ENCODE measurements around the gene PDCD1. TPM values are rescaled to one million over a fixed set of nuclear protein-coding genes. Genes with fewer than 3 reads are reported as not detected.
A peak's percentile ranks its signal among the peaks of the same experiment; 100 is the strongest.

Gene PDCD1
- total and polyA plus RNA-seq, 9 donors, result 0.13 to 0.57 (median 0.27) TPM; not detected in 2

DNA sequence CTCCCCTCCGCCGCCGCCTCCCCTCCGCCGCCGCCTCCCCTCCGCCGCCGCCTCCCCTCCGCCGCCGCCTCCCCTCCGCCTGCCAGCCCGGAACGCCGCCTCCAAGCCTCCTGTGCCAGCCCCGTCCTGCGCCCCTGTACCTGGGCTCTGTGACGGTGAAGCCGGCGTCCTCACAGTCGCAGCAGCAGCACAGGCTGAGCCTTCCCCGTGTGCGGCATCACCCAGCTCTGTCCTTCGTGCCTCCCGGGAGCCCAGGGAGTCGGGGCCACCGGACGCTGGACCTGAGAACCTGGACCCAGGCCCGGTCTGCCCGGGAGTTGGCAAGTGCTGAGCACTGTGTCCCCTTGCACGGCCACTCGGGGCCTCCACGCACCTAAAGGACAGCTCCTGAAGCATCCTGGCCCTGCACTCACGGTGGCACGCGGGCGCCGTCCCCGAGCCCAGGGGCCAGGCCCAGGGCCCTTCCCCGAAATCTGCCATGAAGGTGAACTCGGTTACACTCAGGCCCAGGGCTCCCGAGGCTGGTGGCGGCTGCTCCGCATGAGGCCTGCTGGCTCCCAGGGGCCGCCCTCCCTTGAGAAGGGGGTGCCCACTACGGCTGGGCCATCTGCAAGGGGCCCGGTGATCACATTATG lies 43.8 kb upstream of the PDCD1 start:
- intact Hi-C loops (cut with DNase I), result no loop called here
- peaks cover 35% of the 10 kb centered on the region for H3K4me1 ChIP-seq (ENCODE audit: insufficient read depth)
- no peaks in the 10 kb centered on the region for H3K27me3 ChIP-seq
- no peak overlapping the region for H3K27ac ChIP-seq
- TF ChIP-seq, protein P1, sequence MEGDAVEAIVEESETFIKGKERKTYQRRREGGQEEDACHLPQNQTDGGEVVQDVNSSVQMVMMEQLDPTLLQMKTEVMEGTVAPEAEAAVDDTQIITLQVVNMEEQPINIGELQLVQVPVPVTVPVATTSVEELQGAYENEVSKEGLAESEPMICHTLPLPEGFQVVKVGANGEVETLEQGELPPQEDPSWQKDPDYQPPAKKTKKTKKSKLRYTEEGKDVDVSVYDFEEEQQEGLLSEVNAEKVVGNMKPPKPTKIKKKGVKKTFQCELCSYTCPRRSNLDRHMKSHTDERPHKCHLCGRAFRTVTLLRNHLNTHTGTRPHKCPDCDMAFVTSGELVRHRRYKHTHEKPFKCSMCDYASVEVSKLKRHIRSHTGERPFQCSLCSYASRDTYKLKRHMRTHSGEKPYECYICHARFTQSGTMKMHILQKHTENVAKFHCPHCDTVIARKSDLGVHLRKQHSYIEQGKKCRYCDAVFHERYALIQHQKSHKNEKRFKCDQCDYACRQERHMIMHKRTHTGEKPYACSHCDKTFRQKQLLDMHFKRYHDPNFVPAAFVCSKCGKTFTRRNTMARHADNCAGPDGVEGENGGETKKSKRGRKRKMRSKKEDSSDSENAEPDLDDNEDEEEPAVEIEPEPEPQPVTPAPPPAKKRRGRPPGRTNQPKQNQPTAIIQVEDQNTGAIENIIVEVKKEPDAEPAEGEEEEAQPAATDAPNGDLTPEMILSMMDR (IDR thresholded peaks at IDR 0.05), result no peak
- DNase-seq, result peak in 2 of 5 donors; percentile 46 to 56
- WGBS, 3 donors, result 55 to 79% (median 64%) methylated on average over 27 to 48 of the region's 48 CpGs
- no peaks in the 10 kb centered on the region for H3K36me3 ChIP-seq
- no peaks in the 10 kb centered on the region for H3K9me3 ChIP-seq
- no peak overlapping the region for H3K4me3 ChIP-seq

DNA sequence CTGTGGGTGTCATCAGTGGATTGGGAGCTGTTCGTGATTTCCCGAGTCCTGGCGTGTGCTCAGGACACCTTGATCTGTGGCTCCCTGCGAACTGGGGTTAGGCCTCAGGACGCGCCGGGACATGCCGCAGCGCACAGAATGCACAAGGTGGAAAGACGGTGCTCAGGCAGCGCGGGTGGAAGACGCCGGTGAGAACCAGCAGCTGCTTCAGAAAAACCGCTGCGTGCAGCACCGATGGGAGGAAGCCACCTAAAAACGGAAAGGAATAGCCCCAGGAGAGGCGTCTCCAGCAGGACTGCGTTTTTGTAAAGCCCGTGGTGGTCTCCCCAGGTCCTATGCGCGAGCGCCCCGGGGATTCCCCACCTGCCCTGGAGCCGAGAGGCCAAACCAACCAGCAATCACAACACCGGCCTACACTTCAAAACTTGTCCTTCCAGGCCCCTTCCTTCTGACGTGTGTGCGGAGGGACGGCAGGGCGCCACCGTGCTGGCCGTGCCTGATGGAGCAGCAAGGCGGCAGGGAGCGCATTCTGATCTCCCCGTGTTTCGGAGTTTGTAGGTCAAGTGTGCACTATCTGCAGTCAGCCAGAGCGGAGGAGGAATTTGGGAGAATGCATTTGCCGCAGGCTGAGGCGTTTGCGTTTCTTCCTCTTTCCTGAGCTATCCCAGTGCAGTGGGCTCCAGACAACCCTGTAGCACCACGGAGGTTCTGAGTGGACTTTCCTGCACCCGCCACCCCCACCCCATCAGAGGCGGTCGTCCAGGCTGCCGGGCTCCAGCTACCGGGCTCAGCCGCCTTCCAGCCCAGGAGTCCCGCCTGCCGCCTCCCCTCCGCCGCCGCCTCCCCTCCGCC lies 43.0 kb upstream of the PDCD1 start:
- no peak overlapping the region for H3K4me3 ChIP-seq
- no peaks in the 10 kb centered on the region for H3K27me3 ChIP-seq
- TF ChIP-seq, protein P1 (IDR thresholded peaks at IDR 0.05), result no peak
- TF ChIP-seq POLR2A (IDR thresholded peaks at IDR 0.05) (no peak), EP300 (IDR thresholded peaks at IDR 0.05) (no peak)
- H3K36me3 ChIP-seq, result no peaks in the 10 kb centered on the region
- 39 to 75% (median 49%) methylated on average over 54 of the region's 54 CpGs for WGBS, 3 donors
- intact Hi-C loops (cut with DNase I), result no loop called here
- no peaks in the 10 kb centered on the region for H3K9me3 ChIP-seq
- peak in 3 of 5 donors; percentile 46 to 65 (median 57) for DNase-seq
- peaks cover 32% of the 10 kb centered on the region for H3K4me1 ChIP-seq (ENCODE audit: insufficient read depth)
- no peak overlapping the region for H3K27ac ChIP-seq

DNA sequence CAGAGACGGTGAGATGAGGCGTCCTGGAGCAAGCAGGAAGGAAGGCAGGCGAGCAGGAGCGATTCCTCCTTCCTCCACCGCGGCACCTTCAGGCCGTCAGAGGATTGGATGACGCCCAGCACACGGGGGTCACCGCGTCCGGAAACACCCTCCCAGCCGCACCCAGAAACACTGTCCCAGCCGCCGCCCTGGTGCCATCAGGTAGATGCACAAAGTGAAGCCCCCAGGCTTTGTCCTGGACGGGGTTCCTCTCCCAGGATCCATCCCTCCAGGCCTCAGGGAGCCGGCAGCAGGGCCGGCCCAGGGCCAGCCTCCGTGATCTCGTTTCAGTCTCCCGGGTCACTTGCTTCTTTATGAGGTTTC lies 42.3 kb upstream of the PDCD1 start:
- DNase-seq, result peak in 3 of 5 donors; percentile 44 to 49 (median 45)
- Histone ChIP-seq H3K4me3 (no peak overlapping the region), H3K36me3 (no peaks in the 10 kb centered on the region), H3K9me3 (no peaks in the 10 kb centered on the region), H3K27ac (no peak overlapping the region), H3K27me3 (no peaks in the 10 kb centered on the region), H3K4me1 (ENCODE audit: insufficient read depth) (peaks cover 32% of the 10 kb centered on the region)
- WGBS, 3 donors, result 84 to 91% (median 90%) methylated on average over 21 of the region's 21 CpGs
- TF ChIP-seq POLR2A (IDR thresholded peaks at IDR 0.05) (no peak), EP300 (IDR thresholded peaks at IDR 0.05) (no peak)
- TF ChIP-seq, protein P1 (IDR thresholded peaks at IDR 0.05), result no peak
- intact Hi-C loops (cut with DNase I), result no loop called here

DNA sequence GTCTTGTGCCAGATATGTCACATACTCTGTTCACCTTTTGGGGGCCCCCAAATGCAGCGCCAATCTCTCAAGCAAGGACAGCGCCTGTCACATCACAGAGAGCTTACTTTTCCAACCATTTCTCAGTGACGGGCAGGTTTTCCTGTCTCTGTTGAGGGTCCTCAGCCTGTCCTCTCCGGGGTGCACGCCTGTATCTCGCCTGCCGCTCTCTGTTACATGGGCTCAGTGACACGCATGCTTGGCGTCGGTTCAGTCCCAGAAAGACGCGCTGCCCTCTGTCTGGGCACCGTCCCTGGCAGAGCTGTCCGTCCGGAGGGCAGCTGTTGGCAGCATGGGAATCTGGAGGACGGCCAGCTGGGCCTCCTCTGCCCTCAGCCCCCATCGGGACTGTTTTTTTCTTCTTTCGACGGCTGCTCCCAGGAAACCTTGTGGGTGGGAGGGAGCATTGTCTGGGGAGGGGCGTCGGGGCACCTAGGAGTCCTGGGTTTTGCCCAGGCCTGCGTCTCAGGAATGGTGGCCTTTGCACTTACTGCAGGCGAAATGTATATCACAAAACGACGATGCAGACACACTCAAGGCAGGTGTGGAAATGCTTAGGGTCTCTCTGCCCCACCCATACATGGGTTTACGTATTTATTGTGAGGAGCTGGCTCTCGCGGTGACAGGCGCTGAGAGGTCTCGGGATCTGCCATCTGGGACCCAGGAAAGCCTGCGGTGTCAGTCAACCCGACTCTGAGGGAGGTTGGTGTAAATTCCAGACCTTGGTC lies 41.7 kb upstream of the PDCD1 start:
- Histone ChIP-seq H3K36me3 (no peaks in the 10 kb centered on the region), H3K9me3 (no peaks in the 10 kb centered on the region), H3K4me1 (ENCODE audit: insufficient read depth) (peaks cover 35% of the 10 kb centered on the region), H3K27me3 (no peaks in the 10 kb centered on the region), H3K27ac (peak overlapping the region in 1 of 2 donors; percentile 72), H3K4me3 (no peak overlapping the region)
- TF ChIP-seq, protein P1 (IDR thresholded peaks at IDR 0.05), result no peak
- TF ChIP-seq EP300 (IDR thresholded peaks at IDR 0.05) (no peak), POLR2A (IDR thresholded peaks at IDR 0.05) (no peak)
- peak in 4 of 5 donors; percentile 41 to 67 (median 62) for DNase-seq
- intact Hi-C loops (cut with DNase I), result no loop called here
- 73 to 86% (median 76%) methylated on average over 32 of the region's 32 CpGs for WGBS, 3 donors

Measured in ovary (tissue), 9 donors.